OCI-M2 (cell line): Measurements from ENCODE around the gene ACTL6A.
"Not testable (repeated sequence)": the region's sequence is repeated elsewhere in the genome, so short reads cannot be mapped to it uniquely, and the experiment has no call there.

Source experiments
- DNase-seq: peaks from one replicate; lab custom pipeline; 2025; ENCODE audit not compliant: unreplicated experiment; lab: John Stamatoyannopoulos, UW

The ACTL6A gene

DNA sequence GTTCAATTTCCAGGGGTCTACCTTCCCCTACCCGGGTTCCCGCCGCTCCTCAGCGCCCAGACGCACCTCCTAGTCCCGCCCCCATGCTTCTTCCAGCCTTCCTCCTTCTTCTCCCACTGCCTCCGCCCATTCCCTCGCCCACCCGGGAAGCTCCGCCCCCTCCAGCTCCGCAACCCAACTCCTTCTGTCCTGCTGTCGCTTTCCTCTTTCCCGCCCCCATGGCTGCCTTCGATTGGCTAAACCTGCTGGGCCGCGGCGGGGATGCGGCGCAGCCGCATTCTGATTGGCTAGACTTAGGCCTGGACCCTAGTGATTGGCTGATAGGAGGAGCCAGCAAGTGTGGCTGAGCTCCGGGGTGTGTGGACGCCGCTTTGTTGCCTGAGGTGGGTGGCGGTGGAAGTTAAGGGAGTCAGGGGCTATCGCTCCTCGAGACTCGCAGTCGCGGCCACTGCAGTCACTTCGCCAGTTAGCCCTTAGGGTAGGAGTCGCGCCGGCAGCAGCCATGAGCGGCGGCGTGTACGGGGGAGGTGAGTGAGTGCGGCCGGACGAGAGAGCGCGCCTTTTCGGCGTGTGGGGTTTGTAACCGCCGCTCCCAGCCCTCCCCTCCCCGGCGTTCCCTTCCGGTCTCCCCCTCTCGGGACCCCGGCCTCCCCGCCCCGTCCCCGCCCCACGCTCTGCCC lies at the start of gene ACTL6A:
Gene ACTL6A (plus strand): TSS at position 336 of the 680 bp plus-strand sequence. CDS start 167 bp downstream, at position 503.
- DNase-seq = peak; percentile 88

DNA sequence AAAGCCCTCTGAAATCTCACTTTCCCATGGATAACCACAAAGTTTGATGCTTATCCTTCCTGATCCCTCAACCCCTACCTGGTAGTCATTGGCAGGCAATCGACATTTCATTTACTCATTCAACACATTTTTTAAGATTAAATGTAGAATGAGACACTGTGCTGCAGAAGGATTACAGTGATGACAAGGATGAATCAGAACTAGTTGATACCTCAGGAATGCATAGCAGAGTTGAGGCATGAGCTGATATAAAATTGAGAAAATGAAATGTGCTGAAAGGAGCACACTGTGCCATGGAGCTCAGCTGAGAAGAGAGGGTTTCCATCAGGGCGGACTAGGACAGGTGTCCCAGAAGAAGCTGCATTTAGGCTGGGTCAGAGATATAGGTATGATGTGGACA lies 48.9 kb upstream of the ACTL6A start:
- no peak for DNase-seq

DNA sequence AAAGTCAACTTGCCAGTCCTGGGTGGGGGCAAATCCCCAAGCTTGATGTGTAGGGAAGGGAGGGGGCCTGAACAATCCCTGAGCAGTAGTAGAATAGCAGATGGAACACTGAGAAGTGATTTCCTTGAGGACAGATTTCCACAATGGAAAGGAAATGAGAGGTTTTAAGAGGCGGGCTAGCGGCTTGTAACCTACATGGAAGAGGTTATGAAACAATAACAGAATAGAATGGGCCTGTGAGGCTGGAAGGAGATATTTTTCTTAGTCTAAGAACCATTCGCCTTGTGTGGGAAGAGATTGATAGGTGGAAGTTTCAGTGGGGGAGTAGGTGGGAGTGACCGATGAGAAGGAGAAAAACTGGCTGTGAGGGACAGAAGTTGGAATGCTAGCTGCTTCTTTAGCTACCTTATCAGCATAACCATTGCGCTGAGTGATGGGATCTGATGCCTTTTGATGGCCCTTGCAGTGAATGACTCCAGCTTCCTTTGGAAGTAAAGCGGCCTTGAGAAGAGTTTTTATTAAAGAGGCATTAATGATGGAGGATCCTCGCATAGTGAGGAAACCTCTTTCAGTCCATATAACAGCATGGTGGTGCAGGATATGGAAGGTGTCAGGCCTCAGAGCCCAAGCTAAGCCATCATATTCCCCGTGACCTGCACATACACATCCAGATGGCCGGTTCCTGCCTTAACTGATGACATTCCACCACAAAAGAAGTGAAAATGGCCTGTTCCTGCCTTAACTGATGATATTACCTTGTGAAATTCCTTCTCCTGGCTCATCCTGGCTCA lies 46.1 kb upstream of the ACTL6A start:
- not testable (repeated sequence) for DNase-seq

DNA sequence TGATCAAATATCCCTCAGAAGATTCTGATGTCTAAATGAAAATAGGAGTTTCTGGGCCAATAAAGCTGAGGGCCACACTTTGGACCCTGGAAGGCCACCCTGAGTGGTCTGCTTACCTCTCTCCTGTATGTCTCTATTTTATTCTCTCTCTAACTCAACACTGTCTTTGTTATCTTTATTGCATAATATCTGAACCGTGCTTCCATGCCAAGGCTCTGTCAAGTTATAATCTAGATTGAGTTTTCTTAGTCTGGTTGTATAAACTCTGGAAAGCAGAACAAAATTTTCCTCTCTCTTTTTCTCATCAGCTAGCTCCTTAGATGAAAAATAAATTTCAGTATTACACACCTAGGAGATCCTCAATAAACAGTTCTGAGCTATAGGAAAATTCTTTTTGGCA lies 36.2 kb upstream of the ACTL6A start:
- no peak for DNase-seq

DNA sequence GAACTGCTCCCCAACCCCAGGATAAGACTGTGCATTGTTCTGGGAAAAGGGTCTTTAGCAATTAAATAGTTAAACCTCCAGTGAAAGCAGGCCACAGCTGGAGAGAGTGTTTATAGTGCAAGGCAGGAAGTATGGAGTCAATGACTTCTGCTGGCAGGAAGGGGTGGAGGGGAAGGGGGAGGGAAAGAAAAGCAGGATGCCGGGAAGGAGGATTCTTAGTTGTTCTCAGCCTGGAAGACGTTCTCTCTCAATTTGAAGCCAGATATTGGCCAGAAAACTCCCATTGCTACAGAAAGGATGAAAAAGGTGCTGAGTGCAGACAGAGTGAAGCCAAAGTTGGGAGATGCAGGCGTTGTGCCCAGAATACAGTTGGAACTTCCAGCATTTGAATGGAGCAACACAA lies 35.7 kb upstream of the ACTL6A start:
- DNase-seq = no peak

DNA sequence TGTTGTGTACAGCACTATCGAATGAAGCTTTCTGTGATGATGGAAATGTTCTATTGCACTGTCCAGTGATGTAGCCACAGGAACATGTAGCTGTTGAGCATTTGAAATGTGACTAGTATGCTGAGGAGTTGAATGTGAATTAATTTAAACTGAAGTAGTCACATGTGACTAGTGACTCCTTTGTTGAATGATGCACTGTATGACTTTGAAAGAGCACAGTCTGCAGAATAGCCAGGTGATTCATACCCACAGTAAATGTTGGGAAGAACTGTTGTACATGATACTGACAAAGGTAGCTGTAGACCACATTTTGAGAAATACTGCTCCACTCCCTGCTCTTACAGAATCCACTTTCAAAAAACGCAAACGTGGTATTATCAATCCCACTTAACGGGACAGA lies 34.0 kb upstream of the ACTL6A start:
- no peak for DNase-seq

DNA sequence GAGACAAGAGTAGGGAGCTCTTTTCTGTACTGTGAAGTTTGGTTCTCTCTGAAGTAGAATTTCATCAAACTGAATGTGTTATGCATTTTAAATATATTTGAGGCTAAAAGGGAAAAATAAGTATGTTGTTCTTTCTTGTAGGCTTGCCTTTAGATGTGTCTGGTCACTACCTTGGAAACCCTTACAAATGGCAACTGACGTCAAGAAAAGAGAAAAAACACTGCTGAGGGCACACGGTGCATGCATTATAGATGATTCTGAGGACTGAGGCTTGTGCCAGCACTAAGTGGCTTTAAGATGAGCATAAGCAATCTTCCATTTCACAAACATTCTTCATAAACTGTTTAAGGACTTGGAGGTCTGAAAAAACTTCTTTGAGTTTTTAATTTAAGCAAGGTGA lies 31.1 kb upstream of the ACTL6A start:
- no peak for DNase-seq

DNA sequence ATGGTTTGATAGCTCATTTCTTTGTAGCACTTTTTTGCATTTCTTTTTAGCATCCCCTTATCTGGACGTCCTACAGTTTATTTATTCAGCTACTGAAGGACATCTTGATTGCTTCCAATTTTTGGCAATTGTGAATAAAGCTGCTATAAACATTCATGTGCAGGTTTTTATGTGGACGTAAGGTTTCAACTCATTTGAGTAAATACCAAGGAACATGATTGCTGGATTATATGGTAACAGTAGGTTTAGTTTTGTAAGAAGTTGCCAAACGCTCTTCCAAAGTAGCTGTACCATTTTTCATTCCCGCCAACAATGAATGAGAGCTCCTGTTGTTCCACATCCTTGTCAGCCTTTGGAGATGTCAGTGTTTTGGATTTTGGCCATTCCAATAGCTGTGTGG lies 29.5 kb upstream of the ACTL6A start:
- no peak for DNase-seq

DNA sequence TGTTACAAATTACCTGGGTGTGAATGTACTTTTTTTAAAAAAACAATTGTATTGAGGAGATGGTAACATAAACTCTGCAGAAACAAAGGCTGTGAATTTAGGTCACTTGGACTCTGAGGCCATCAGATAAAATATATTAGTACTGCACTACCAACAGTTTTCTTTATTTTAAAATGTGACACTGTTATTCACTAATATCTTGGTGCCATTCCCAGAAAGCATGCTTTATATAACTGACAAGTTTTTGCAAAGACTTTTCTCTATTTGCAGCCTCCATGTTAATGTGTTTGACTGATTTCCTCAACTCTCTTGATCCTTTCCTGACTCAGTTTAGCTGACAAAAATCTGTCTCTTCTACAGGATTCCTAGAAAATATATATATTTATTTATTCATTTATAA lies 26.5 kb upstream of the ACTL6A start:
- DNase-seq = no peak

DNA sequence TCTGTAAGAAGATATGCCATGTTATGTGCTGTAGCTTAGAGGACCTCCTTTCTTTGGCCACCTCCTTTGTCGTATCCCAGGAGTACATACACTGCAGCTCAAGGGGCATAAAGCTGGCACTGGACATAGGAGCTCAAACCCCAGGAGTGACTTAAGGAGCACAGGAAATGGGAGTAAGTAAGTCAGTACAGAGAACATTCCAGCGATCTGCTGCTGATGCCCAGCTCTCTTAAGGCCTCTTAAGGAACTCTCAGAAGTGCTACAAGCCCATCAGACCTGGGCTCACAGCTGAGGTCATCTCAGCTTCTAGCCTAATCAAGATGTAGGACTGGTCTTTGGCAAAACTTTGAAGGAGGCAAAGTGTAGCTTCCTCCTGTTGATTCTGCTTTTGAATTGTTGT lies 21.6 kb upstream of the ACTL6A start:
- no peak for DNase-seq

DNA sequence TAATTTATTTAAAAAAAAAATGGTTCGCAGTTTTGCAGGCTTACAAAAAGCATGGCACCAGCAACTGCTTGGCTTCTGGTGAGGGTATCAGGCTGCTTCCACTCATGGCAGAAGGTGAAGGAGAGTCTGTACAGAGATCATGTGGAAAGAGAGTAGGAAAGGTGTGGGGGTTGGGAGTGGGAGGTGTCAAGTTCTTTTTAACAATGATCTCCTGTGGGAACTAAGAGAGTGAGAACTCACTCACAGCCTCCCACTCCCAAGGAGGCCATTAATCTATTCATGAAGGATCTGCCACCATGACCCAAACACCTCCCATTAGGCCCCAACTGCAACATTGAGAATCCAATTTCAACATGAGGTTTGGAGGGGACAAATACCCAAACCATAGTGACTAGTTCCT lies 21.1 kb upstream of the ACTL6A start:
- DNase-seq = no peak

DNA sequence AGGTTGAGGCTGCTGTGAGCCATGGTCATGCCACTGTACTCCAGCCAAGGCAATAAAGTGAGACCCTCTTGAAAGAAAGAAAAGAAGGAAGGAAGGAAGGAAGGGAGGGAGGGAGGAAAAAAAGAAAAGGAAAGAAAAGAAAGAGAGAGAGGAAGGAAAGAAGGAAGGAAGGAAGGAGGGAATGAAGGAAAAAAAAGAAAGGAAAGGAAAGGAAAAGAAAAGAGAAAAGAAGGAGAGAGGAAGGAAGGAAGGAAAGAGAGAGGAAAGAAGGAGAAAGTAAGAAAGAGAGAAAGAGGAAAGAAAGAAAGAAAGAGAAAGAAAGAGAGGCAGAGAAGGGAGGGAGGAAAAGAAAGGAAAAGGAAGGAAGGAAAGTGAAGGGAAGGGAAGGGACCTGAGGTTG lies 20.4 kb upstream of the ACTL6A start:
- DNase-seq = no peak

DNA sequence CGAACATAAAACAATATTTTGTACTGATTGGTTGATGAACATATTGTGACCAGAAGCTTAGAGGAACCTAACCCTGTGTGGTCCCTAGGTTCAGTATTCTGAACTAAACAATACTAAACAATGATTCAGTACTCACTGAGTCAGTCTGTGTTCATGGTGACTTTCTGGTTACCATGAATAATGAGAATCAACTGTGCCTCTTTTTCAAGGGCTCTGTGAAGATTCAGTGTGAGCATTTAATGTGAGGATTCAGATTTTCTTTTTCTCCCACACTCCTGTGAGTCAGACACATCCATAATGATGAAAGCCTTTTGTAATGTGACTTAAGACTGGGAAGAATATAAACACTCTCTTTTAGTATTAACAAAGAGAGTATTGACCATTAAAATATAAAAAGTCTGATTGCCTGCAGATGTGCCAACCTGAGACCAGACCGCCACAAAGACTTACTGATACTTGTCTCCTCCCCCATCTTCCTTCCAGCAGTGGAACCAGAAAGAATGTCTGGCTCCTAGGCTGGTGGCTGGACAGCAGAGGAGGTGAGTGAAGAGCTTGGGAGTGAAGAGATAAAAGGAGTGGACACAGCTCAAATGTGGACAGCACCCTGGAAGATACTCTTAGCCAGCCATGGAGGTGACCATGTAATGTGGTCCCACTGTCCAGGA lies 17.6 kb upstream of the ACTL6A start:
- no peak for DNase-seq

DNA sequence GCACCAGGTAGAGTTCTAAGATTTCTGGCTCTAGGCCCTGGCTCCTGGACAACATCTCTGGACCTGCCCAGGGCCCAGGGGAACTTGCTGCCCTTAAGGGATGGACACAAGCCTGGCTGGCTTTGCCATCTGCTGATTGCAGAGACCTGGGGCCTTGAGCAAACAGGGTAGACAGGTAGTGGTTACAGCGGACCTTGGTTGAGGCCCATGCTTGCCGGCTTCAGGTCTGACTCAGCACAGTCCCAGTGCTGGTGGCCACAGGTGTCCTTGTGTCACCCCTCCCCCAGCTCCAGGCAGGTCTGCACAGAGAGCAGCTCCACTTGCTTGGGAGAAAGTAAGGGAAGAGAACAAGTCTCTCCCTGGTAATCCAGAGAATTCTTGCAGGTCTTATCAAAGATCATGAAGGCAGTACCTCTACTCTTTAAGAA lies 15.9 kb upstream of the ACTL6A start:
- no peak for DNase-seq

DNA sequence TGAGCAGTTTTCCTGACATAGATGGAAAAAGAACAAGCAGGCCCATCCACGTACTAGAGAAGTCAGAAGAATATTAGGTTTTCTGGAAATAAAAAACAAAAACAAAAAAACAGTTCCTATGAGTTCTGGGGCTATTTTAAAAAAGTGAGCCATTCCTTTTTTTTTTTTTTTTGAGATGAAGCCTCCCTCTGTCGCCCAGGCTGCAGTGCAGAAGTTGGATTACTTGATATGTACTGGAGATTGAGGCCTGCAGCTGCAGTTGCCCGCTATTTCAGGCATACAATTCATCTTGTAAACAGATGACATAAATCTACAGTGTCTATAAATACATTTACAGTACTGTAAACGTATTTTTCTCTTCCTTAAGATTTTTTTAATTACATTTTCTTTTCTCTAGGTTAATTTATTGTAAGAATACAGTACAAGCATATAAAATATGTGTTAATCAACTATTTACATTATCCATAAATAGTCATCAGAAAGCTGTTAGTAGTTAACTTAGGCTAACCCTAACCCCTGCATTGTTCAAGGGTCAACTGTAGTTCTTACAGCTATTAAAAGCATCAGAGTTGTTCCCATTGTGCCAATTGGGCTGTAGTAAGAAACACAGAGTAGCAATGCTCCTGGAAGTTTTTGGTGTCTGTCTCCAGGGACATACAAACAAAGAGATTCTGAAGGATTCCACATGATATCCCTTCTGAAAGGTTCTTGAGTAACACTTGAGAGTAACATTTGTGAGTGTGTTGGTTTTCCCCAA lies 11.2 kb upstream of the ACTL6A start:
- no peak for DNase-seq

DNA sequence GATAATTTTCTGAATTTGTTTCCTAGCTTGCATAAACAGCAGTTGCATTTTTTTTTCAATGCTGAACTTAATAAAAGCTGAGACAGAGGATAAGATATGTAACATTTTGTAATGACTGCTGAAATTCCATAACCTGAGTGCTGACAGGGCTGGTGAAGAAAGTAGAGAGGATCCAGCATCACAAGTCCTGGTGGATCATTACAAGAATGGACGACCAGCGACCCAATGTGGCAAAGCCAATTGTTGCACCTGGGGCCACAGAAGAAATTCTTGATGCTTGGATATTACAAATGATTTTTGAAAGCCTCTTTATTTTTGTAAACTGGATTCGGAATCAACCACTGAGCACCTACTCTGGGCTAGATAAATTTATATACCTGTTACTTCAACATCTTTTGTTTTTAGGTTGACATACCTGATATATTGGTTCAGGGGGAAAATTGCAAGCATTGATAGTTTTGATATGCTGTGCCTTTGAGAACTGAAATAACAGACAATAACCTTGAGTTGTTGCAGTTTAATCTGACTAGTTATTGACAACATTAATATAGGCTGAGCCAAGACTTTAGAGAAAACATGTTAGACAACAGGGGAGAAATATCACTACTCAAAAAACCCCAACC lies 3.9 kb upstream of the ACTL6A start:
- no peak for DNase-seq

DNA sequence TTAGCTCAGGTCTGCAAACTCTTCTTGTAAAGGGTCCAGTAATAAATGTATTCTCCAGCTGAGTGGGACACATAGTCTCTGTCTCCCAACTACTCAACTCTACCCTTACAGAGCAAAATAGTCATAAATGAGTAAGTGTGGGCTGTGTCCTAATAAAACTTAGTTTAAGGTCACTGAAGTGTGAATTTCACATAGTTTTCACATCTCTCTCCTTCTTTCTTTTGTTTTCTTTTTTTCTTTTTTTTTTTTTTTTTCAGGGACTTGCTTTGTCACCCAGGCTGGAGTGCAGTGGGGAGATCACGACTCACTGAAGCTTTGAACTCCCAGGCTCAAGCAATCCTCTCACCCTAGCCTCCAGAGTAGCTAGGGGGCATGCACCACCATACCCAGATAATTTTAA lies 1.9 kb upstream of the ACTL6A start:
- DNase-seq = no peak

DNA sequence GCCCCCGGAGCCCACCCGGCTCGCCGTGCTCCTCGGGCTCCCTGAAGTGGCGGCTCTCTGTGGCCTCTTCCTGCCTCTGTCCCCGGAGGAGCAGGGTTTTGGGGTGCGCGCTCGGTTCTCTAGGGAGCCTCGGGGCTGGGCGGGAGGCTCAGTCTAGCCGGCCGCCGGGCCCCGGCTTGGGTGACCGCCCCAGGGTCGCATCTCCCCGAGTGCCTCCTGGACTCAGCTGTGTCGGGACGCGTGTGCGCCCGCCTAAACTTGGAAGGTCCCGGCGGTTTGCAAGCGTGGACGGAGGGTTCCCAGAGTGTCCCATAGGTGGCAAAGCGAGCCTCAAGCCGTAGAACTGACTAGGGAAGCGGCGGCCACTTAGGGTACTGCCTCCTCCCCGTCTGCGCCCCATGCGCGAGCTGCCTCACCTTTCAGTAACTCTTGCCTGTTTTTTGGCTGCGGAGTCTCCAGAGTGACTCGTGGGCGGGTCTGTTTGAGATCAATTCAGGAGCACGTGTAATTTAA lies 601 bp downstream of the ACTL6A start:
- no peak for DNase-seq

DNA sequence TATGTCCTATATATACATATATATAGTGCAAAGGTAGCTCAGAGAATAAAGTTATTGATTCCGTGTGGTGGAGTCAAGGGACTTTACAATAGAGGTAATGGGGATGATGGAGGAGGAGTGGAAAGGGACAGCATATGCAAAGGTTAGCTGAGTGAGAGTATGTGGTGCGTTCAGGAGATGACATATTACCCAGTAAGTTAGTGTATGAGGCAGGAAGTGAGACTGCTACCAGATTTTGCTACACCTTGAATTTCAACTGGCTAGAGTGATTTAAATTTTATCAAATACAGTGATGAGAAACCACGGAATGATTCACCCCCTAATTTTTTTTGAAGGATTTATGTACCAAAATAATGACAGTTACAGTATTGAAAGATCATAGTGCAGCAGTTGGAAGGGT lies 2.8 kb downstream of the ACTL6A start:
- no peak for DNase-seq

DNA sequence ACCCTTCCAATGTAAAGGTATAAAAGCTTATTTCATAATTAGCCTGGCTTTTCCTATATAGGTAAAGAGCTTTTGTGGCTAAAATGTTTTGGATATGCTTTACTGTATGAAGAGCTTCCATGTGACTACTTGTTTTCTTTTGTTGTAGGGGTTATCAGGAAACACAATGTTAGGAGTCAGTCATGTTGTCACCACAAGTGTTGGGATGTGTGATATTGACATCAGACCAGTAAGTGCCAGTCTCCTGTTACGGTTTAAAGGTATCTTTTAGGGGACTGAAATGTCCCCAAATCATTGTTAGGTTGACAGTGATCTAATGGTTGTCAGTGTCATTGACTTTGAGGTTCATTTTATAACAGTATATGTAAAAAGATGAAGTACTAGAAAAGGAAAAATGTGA lies 18.3 kb downstream of the ACTL6A start:
- no peak for DNase-seq

DNA sequence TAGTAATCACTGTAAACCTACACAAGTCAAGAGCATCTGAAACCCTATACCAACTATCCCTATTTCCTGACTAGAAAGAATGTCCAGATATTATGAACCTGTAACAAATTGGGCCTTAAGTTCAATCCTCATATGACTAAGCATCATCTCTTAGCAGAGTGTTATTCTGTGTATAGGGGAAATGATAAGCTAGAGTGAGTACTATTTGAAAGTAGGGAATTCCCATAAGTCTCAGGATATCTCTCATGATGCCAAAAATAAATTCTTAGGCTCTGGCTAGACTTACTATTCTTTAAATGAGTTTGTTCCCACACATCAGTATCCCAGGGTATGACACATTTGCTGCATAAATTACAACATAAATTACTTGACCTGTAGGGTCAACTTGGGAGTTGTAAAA lies 26.4 kb downstream of the ACTL6A start:
- DNase-seq = no peak
